ENCODE data around the gene ASAP2.

ASAP2 gene

DNA sequence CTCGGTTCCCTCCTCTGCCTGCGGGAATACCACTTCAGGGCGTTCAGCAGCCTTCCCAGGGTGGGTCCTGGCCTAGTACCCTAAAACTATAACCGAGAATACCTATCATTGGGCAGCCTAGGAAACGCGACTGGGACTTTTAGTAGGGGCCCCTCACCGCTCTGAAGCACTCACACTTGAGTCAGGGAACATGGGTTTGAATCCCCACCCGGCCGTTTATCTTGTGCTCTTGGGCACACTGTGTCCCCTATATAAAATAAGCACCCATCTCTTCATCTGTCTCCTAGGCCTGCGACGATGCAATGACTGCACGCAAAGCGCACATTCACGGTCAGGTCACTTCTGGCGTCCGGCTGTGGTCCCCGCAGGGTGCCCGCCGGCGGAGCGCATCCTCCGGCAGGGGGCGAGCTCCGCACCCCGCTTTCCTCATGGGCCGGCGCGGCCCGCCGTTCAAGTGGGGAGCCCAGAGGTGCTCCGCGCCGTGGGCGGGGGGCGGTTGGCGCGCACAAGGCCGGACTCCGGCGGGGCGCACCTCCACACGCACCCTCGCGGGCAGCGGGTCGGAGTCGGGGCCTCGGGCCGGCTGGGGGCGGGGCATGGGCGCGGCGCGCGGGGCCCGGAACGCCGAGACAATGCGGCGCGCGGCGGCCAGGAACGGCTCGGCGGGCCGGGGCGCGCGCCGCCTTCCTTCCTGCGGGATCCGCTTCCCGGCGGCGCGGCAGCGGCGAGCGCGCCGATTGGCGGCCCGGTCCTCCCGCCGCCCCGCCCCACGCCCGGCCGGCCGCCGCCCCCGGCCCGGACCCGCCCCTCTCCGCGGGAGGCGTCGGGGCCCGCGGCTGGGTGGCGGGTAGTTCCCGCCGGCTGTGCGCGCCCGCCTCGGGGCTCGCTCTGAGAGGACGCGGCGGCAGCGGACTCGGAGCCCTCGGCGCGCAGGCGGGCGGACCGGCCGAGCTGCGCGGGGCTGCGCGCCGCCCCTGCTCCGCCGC lies at the start of gene ASAP2:
Gene ASAP2, plus strand, starts transcription at position 850 of the 986 bp plus-strand sequence. CDS start 293 bp downstream, outside the sequence.
- Histone ChIP-seq H2AFZ (ENCODE audit: low read depth, low read length) (peak within 1 kb of the TSS; percentile 97), H3K27me3 (ENCODE audit: insufficient read depth, low read length, poor library complexity) (no peaks in the 10 kb centered on the region), H3K4me2 (ENCODE audit: insufficient read depth, low read length) (peak within 1 kb of the TSS; percentile 84), H3K79me2 (ENCODE audit: insufficient read depth, low read length) (peaks cover 22% of the 10 kb centered on the region), H3K9me3 (ENCODE audit: insufficient read depth, low read length, severe bottlenecking) (no peaks in the 10 kb centered on the region), H3K9ac (ENCODE audit: low read depth, low read length) (peak within 1 kb of the TSS; percentile 88), H4K20me1 (ENCODE audit: insufficient read depth, low read length) (no peaks in the 10 kb centered on the region), H3K27ac (ENCODE audit: low read length) (peak within 1 kb of the TSS; percentile 85), H3K4me3 (ENCODE audit: low read depth in 1 of 2, low read length in 2 of 2) (peak within 1 kb of the TSS; percentile 61 to 76), H3K4me1 (ENCODE audit: insufficient read depth, low read length) (peaks cover 34% of the 10 kb centered on the region), H3K36me3 (ENCODE audit: insufficient read depth, low read length) (no peaks in the 10 kb centered on the region; the same call in 1 of the 2 replicates)
- no peak for TF ChIP-seq EZH2 (IDR thresholded peaks at IDR 0.05; ENCODE audit: borderline replicate concordance, low read depth, low read length, severe bottlenecking)
- TF ChIP-seq, protein P1, sequence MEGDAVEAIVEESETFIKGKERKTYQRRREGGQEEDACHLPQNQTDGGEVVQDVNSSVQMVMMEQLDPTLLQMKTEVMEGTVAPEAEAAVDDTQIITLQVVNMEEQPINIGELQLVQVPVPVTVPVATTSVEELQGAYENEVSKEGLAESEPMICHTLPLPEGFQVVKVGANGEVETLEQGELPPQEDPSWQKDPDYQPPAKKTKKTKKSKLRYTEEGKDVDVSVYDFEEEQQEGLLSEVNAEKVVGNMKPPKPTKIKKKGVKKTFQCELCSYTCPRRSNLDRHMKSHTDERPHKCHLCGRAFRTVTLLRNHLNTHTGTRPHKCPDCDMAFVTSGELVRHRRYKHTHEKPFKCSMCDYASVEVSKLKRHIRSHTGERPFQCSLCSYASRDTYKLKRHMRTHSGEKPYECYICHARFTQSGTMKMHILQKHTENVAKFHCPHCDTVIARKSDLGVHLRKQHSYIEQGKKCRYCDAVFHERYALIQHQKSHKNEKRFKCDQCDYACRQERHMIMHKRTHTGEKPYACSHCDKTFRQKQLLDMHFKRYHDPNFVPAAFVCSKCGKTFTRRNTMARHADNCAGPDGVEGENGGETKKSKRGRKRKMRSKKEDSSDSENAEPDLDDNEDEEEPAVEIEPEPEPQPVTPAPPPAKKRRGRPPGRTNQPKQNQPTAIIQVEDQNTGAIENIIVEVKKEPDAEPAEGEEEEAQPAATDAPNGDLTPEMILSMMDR (IDR thresholded peaks at IDR 0.05; ENCODE audit: borderline replicate concordance, extremely low read depth, low read length, poor library complexity, severe bottlenecking), result peak; percentile 78
- peak; percentile 76 for ATAC-seq (ENCODE audit: insufficient read depth, low read depth)
- peak; percentile 68 for DNase-seq

DNA sequence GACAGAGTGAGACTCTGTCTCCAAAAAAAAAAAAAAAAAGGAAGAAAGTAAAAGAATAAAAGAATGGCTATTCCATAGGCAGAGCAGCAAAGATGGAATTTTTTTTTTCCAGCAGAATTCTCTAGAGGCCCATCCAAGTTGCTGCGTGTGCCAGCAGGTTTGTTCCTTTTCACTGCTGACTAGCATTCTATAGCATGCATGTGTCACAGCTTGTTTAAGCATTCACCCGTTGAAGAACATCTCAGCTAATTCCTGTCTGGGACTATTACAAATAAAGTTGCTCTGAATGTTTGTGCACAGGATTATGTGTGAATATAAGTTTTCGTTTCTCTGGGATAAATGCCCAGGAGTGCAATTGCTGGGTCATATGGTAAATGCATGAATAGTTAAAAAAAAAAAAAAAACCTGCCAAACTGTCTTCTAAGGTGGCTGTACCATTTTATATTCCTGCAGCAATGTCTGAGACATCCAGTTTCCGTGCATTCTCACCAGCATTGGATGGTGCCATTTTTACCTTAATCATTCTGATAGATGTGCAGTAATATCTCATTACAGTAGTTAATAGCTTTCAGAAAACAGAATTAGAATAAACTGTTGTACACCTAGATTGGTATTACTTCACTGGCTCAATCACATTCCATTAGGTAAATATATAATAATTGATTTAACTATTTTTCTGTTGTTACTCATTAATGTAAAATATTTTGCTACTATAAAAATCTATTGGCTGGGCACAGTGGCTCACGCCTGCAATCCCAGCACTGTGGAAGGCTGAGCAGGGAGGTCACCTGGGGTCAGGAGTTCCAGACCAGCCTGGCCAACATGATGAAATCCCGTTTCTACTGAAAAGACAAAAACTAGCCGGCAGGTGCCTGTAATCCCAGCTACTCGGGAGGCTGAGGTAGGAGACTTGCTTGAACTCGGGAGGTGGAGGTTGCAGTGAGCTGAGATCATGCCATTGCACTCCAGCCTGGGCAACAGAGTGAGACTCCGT lies 47.5 kb upstream of the ASAP2 start:
- H4K20me1 ChIP-seq (ENCODE audit: insufficient read depth, low read length), result no peaks in the 10 kb centered on the region
- no peaks in the 10 kb centered on the region for H3K27me3 ChIP-seq (ENCODE audit: insufficient read depth, low read length, poor library complexity)
- no peak overlapping the region for H3K9ac ChIP-seq (ENCODE audit: low read depth, low read length)
- no peak overlapping the region for H3K4me2 ChIP-seq (ENCODE audit: insufficient read depth, low read length)
- H3K79me2 ChIP-seq (ENCODE audit: insufficient read depth, low read length), result no peaks in the 10 kb centered on the region
- no peak overlapping the region for H3K27ac ChIP-seq (ENCODE audit: low read length)
- H2AFZ ChIP-seq (ENCODE audit: low read depth, low read length), result no peak overlapping the region
- no peaks in the 10 kb centered on the region for H3K9me3 ChIP-seq (ENCODE audit: insufficient read depth, low read length, severe bottlenecking)
- H3K4me1 ChIP-seq (ENCODE audit: insufficient read depth, low read length), result no peaks in the 10 kb centered on the region
- ATAC-seq (ENCODE audit: insufficient read depth, low read depth) (no peak), DNase-seq (no peak)
- no peak overlapping the region for H3K4me3 ChIP-seq (ENCODE audit: low read depth in 1 of 2, low read length in 2 of 2)
- no peaks in the 10 kb centered on the region for H3K36me3 ChIP-seq (ENCODE audit: insufficient read depth, low read length)
- no peak for TF ChIP-seq EZH2 (IDR thresholded peaks at IDR 0.05; ENCODE audit: borderline replicate concordance, low read depth, low read length, severe bottlenecking)
- TF ChIP-seq, protein P1 (IDR thresholded peaks at IDR 0.05; ENCODE audit: borderline replicate concordance, extremely low read depth, low read length, poor library complexity, severe bottlenecking), result no peak

DNA sequence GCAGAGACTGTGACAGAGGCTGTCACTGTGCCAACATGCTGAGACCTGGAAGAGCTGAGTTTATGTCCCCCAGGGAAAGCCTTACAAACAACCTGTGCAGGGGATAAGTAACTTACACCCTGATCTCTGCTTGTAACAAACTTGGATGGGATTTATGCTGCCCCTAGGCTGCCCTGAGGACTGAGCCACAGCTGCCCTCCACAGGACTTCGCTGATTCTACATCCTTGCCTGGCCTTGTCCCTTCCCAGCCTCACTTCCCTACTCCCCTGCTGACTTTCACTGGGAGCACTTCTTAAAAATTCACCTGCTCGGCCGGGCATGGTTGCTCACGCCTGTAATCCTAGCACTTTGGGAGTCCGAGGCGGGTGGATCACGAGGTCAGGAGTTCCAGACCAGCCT lies 45.9 kb upstream of the ASAP2 start:
- Histone ChIP-seq H3K27me3 (ENCODE audit: insufficient read depth, low read length, poor library complexity) (no peaks in the 10 kb centered on the region), H3K4me2 (ENCODE audit: insufficient read depth, low read length) (no peak overlapping the region), H3K9me3 (ENCODE audit: insufficient read depth, low read length, severe bottlenecking) (no peaks in the 10 kb centered on the region), H3K36me3 (ENCODE audit: insufficient read depth, low read length) (no peaks in the 10 kb centered on the region), H3K4me3 (ENCODE audit: low read depth in 1 of 2, low read length in 2 of 2) (no peak overlapping the region), H3K27ac (ENCODE audit: low read length) (no peak overlapping the region), H2AFZ (ENCODE audit: low read depth, low read length) (no peak overlapping the region), H3K9ac (ENCODE audit: low read depth, low read length) (no peak overlapping the region), H4K20me1 (ENCODE audit: insufficient read depth, low read length) (no peaks in the 10 kb centered on the region), H3K4me1 (ENCODE audit: insufficient read depth, low read length) (no peaks in the 10 kb centered on the region), H3K79me2 (ENCODE audit: insufficient read depth, low read length) (no peaks in the 10 kb centered on the region)
- DNase-seq, result no peak
- TF ChIP-seq, protein P1 (IDR thresholded peaks at IDR 0.05; ENCODE audit: borderline replicate concordance, extremely low read depth, low read length, poor library complexity, severe bottlenecking), result no peak
- ATAC-seq (ENCODE audit: insufficient read depth, low read depth), result no peak
